GM18517 (cell line): ENCODE measurements around the gene PTBP1.

Experiments
- ATAC-seq: cut with Tn5 transposase; IDR thresholded peaks from one replicate; pipeline ENCODE4 v1.9.1; 2021; ENCODE audit warnings: mild to moderate bottlenecking, moderate library complexity; ENCODE audit not compliant: unreplicated experiment

Gene PTBP1

DNA sequence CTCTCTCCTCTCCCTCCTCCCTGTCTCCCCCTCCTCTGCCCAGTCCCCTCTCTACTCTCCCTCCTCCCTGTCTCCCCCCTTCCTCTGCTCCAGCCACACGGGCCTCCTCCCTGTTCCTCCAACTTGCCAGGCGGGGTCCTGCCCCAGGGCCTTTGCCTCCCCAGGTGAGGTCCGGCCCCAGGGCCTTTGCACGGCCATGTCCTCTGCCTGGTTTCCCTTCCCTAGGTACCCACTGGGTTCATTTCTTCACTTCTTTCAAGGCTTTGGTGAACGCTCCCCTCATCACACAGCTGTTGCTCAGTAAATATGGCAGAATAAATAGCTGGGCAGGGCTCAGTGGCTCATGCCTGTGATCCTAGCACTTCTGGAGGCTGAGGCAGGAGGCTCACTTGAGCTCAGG, 25.2 kb upstream of the PTBP1 start:
- ATAC-seq = no peak

DNA sequence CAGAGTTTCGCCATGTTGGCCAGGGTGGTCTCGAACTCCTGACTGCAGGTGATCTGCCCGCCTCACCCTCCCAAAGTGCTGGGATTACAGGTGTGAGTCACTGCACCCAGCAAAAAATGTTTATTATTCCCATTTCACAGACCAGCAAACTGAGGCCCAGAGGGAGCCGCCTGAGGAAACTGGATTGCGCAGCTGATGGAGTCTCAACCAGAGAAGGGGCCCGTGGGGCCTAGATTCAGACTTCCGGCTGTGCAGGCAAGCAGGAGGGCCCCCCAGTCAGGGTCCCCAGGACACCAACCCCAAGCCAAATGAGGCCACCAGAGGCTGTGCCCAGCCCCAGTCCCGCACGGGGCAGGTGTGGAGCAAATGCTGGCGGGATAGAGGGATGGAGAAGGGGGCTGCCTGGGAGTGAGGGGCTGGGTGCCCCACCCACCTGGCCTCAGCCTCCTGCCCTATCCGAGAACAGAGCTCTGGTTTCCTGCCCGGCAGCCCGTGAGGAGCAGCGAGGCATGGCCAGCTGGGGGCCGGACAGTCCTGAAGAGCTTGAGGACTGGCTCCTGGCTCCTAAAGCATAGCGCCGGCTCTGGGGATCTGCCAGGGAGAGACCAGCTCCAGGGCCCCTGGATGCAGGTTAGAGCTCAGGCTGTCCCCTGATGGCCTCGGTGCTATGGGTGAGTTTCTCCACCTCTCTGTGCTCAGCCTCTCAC, 24.4 kb upstream of the PTBP1 start:
- ATAC-seq = no peak

DNA sequence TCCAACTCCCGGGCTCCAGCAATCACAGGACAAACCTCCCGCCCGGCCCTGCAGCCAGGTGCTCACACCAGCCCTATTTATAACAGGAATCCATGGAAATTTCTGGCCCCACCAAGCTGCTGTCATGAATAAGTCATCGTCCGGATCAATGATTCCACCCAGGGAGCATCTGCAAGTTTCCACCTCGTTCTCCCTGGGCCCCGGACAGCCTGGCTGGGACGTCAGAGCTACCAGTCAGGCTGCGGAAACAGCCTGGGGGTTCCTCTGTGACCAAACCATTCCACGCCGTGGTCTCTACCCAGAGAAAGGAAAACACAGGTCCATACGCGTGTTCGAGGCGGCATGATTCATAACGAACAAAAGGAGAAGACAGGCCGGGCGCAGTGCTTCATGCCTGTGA, 20.7 kb upstream of the PTBP1 start:
- no peak for ATAC-seq

- no peak for ATAC-seq
Measured at GRCh38 chr19:778910-779653, 18.2 kb upstream of the PTBP1 start.

- no peak for ATAC-seq
Measured at GRCh38 chr19:780935-781334, 16.3 kb upstream of the PTBP1 start.

DNA sequence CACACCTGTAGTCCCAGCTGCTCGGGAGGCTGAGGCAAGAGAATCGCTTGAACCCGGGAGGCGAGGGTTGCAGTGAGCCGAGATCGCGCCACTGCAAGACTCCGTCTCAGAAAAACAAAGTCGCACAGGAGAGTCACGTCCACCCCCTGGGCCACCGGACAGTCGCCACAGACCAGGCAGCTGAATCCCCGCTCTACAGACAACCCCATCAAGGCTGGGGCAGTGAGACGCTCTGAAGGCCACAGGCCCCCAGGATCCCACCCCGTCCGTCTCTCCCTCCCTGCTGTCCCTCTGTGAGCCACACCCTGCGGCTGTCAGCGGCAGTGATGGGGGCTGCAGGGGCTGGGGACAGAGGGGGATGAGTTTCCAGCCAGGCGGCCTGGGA, 15.5 kb upstream of the PTBP1 start:
- ATAC-seq = no peak

DNA sequence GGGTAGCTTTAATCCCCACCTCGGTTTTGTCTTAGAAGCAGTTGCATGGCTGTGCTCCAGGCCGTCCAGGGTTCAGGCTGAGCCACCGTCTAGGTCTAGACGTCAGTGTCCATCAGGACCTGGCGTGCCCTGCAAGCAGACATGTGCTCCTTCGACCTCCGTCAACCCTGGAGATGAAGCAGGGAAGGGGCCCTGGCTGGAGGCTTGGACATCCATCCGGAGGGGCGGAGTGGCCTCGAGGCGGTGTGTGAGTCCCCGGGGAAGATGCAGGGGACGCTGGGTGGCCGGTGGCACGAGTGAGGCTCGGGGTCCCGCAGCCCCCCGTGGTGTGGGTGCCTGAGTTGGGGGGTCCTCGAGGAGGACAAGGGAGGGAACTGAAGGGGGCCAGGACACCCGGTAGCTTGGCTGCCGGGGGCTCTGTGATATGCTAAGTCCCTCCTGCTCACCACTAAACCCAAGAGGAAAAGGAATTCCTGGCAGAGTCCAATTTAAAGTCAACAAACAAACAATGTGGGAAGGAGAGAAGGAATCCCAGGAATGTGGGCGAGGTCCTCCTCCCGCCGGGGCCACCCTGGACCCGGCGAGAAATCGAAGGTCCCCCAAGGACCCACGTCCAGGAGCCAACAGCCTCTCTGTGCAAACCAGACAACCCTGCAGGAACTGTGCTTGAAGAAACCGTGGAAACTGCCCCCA, 14.9 kb upstream of the PTBP1 start:
- no peak for ATAC-seq

- no peak for ATAC-seq
Measured at GRCh38 chr19:782878-783668, 14.2 kb upstream of the PTBP1 start.

- ATAC-seq = no peak
Measured at GRCh38 chr19:784541-784940, 12.7 kb upstream of the PTBP1 start.

- no peak for ATAC-seq
Measured at GRCh38 chr19:787536-787935, 9.7 kb upstream of the PTBP1 start.

DNA sequence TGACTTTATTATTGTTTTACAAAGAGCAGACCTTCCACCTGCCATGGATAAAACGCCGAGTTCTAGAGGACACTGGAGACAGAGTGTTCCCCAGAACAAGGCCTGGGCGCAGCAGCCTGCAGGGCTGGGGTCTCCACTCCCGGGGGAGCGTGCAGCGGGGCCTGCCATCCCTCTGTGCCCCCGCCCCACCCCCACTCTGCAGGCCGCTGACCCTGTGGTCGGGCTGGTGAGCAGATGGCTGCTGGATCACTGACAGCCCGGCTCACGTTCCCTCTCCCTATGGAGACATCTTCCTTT, 8.6 kb upstream of the PTBP1 start:
- ATAC-seq = no peak

- no peak for ATAC-seq
Measured at GRCh38 chr19:788983-789700, 8.1 kb upstream of the PTBP1 start.

DNA sequence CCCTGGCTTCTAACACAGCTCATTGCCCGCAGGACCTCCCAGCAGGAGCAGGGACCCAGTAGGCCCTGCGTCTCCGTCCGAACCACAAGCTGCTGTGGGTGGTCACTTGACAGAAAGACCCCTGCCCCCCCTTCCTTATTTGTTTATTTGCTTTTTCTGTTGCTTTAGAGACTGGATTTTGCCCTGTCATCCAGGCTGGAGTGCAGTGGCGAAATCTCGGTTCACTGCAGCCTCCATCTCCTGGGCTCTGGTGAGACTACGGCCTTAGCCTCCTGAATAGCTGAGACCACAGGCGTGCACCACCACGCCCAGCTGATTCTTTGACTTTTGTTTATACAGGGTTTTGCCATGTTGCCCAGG, 7.6 kb upstream of the PTBP1 start:
- no peak for ATAC-seq

GRCh38 chr19:791007-791566, 6.2 kb upstream of the PTBP1 start:
- ATAC-seq = no peak

DNA sequence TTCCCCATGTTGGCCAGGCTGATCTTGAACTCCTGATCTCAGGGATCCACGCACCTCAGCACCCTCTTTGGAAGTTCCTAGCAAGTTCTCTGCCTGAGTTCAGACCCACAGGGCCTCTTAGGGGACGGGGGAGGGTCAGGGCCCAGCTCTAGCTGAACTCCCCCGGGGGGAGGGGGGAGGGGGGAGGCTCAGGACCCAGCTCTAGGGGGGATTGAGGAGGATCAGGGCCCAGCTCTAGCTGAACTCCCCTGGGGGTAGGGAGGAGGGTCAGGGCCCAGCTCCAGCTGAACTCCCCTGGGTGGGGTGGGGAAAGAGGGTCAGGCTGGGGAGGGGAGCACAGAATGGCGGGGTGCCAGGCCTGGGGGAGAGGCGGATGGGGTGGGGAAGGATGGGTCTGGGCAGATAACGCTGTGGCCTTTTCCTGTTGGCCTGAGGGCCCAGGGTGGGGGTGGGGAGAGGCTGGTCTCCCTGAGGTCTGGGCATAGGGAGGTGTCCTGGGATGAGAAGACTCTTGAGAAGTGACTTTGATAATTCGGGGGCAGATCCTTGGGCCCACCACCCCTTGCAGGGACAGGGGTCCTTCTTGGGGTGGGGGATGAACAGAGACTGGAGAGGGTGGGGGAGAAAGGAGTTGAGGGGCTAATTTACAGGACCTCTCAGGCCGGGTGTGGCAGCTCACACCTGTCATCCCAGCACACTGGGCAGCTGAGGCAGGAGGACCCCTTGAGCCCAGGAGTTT, 5.5 kb upstream of the PTBP1 start:
- no peak for ATAC-seq

DNA sequence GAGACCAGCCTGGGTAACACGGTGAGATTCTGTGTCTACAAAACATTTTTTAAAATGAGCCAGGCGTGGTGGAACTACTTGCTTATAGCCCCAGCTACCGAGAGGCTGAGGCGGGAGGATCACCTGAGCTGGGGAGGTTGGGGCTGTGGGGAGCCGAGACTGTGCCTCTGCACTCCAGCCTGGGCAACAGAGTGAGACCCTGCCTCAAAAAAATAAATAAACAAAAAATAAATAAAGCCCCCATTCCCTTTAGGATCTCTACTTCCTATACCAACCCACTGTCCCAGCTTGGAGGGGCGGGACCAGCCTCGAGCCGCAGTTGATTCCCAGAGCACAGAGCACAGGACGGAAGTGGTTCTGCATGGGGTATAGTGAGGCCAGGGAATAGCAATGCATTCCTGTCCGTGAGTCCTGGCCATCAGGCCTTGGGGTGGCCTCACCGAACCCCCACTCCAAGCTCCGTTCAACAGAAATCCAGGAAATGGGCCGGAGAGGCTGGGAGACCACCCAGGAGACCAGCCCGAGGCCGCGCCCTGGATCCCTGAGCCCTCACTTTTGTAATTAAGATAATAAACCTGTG, 4.9 kb upstream of the PTBP1 start:
- ATAC-seq = no peak

- ATAC-seq = no peak
Measured at GRCh38 chr19:793806-794205, 3.4 kb upstream of the PTBP1 start.

- no peak for ATAC-seq
Measured at GRCh38 chr19:795073-795611, 2.1 kb upstream of the PTBP1 start.
